Left cardiac atrium (tissue), 4 donors: Measurements from ENCODE around the gene GIMAP8. TPM values are rescaled to one million over a fixed set of nuclear protein-coding genes. Genes with fewer than 3 reads are reported as not detected.
A peak's percentile ranks its signal among the peaks of the same experiment; 100 is the strongest.
"Not testable (repeated sequence)": the region's sequence is repeated elsewhere in the genome, so short reads cannot be mapped to it uniquely, and the experiment has no call there.

Source experiments
- ATAC-seq, 2 donors: fragments of 200-7000 bp; cut with Tn5 transposase; one replicate each; pipeline ENCODE4 v1.9.1; 2020; ENCODE audit warnings: mild to moderate bottlenecking in 2 of 2, moderate library complexity in 2 of 2
- DNase-seq: peaks from one replicate; pipeline ENCODE4 v3.0.0-alpha.2; 2020
- intact Hi-C, 2 donors: fragments of 100-400 bp; cut with DNase I; formaldehyde crosslinking; loops; one replicate each; pipeline versions ENCODE4 v1.14.1 to v1.15.1; 2022 to 2023
- total RNA-seq, 2 donors: library from RNA; stranded (reverse); fragmentation: NEBNext Ultra II Directional; extraction: Animal tissue kit (Norgen Biotek cat#: 25700); gene quantifications; one replicate each; pipeline ENCODE4 v1.2.1, GENCODE V29; 2021
- donor health status: DM: no; HTN: yes; CAD: no.
- donor health status: DM: no; HTN: yes; CAD: no; lungs with severe emphysema.
- donor health status: DM: yes; HTN: yes; CAD: no.
- donor health status: Dilated cardiomyopathy.

Gene GIMAP8
- total RNA-seq, 2 donors from 2014 or later: 16.6 to 19.7 TPM

DNA sequence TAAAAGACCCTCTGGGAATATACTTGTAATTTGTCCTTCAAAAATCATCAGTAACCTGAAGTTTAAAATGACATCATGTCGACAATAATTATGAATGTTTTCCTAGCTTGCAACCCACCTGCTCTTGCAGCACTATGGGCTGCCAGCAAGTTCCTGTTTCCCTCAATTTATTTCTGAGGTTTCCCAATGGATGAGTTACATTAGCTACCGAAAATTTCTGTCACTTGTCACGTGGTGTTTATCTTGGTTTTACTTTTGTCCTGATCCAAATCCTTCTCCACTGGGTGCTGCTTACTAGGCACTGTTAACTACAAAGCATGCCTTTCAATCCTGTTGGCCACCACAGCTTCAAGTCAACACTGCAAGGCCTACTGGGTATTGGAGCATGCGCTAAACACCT, 31.5 kb downstream of the GIMAP8 start:
- ATAC-seq (no peak), DNase-seq (no peak)
- intact Hi-C loops: no loop called here

DNA sequence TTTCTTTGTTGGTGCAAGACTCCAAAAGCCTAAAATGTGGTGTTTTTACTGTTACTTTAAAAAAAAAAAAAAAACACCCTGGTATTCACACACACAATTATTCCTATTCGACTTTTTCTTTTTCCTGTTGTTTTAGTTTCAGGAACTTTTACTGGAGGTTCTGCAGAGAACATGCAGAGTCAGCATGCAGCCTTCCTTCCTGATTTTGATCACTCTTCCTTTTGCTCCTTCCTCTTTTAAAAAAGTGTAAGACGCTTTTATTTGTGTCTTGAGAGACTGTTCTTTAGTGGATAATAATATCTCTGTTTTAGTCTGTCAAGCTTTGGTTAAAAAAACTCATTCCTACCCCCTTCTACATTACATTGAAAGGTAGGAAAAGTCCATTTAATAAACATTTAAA, 33.1 kb downstream of the GIMAP8 start:
- DNase-seq, intact Hi-C loops: not testable (repeated sequence)
- ATAC-seq: peak; percentile 25 to 26

DNA sequence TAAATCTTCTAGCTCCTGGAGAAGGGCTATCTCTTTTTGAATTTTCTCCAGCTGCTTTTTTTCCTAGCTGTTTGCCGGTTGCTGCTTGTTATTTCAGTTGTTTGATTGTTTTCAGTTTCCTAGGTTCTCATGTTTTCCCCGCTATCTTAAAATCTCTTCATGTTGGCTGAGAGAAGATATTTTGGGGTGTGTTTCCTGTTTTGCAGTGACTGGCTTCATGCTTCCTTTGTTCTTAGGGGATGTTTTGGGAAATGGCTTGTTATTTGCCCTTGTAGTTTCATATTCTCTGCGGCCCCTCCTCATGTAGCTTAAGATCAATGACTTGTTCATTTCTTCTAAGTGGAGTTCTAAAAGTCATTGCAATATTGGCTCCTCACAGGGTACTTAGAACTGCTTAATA, 33.6 kb downstream of the GIMAP8 start:
- DNase-seq, intact Hi-C loops: not testable (repeated sequence)
- peak; percentile 19 to 28 for ATAC-seq

DNA sequence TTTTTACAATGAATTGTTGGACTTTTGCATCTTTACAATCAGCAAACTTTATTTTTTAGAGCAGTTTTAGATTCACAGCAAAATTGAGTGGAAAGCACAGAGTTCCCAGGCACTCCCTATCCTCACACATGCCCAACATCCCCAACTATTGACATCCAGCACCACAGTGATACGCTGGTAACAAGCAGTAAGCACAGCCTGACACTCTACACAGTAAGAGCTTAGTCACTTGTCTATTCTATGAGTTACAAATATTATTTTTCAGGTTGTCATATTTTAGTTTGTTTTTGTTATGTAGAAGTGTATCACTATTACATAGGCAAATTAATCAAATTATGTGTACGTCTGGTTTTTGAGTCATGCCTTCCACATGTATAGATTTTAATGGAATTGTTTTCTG, 37.2 kb downstream of the GIMAP8 start:
- DNase-seq (no peak), ATAC-seq (no peak)
- intact Hi-C loops: no loop called here

DNA sequence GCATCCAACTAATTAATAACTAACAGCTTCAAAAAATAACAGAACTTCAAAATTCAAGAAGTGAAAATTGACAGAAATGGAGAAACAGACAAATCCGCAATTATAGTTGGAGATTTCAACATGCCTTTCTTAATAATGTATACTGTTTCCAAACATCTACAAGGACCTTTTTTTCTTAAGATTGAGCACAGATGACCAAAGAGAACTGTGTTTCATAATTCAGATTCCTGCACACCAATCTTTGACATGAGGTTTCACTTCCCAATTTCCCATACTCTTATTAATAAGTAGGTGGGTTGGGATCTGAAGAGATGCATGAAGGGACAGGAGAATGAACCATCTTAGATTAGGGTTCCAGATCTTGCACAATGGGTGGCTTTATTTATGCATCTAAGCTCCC, 39.4 kb downstream of the GIMAP8 start:
- intact Hi-C loops: no loop called here
- DNase-seq: no peak
- ATAC-seq: peak in 1 of 2 donors; percentile 58

DNA sequence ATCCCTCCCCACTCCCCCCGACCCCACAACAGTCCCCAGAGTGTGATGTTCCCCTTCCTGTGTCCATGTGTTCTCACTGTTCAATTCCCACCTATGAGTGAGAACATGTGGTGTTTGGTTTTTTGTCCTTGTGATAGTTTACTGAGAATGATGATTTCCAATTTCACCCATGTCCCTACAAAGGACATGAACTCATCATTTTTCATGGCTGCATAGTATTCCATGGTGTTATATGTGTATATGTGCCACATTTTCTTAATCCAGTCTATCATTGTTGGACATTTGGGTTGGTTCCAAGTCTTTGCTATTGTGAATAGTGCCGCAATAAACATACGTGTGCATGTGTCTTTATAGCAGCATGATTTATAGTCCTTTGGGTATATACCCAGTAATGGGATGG, 43.0 kb downstream of the GIMAP8 start:
- ATAC-seq, DNase-seq, intact Hi-C loops: not testable (repeated sequence)

DNA sequence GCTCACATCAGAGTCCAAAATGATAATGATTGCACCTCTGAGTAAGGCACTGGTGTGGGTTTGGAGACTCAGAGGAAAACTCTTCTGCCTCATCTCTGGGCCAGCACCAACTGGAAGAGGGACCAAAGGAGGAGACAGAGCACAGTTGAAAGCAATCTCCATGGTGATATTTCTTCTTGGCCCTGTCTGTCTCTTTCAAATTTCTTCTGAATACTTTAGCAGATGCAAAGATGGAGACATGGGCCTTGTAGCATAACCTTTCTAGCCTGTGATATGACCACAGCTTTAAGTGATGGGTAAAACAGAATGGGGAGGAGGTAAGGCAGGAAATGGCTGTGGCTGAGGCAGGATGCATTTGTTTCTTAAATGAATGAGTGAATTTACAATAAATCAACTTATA, 52.1 kb downstream of the GIMAP8 start:
- DNase-seq (no peak), ATAC-seq (peak in 1 of 2 donors; percentile 41)
- intact Hi-C loops: no loop called here

DNA sequence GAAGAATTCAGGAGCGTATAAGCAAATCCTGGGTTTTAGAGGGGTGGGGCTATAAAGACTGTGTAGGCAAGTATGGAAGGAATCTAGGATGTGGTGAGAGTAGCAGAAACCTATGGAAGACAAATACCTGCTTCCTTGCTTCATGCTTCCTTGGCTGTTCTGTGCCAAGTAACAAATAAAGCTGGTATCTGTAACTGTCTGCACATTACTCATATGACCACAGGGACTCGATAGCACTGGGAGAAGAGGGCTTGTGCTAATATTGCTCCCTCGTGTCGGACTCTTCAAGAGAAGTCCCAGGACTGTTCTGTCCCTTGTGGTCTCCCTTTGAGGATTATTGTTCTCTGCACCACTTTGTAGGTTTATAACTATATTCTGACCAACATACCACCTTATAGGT, 52.7 kb downstream of the GIMAP8 start:
- ATAC-seq: no peak
- intact Hi-C loops: no loop called here

DNA sequence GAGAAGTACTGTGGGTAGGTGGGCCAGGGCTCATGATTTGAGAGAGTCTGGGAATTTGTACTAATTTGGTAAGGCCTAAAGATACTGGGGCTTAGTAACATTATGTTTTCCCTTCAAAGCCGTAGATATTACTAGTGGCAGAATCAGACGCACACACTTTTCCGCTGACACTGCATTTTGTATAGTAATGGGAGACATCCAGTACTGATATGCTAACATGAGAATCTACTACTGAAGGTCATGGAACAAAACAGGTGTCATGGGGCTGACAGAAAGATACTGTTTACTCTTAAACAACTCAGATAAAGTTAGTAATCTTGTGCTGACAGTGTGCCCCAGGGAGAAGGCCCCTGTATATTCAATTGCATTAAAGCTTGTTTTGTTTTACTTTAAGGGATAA, 53.2 kb downstream of the GIMAP8 start:
- DNase-seq: no peak
- intact Hi-C loops: no loop called here
- no peak for ATAC-seq

More for the DNA sequence above, 52.7 kb downstream of the GIMAP8 start:
- no peak for DNase-seq

DNA sequence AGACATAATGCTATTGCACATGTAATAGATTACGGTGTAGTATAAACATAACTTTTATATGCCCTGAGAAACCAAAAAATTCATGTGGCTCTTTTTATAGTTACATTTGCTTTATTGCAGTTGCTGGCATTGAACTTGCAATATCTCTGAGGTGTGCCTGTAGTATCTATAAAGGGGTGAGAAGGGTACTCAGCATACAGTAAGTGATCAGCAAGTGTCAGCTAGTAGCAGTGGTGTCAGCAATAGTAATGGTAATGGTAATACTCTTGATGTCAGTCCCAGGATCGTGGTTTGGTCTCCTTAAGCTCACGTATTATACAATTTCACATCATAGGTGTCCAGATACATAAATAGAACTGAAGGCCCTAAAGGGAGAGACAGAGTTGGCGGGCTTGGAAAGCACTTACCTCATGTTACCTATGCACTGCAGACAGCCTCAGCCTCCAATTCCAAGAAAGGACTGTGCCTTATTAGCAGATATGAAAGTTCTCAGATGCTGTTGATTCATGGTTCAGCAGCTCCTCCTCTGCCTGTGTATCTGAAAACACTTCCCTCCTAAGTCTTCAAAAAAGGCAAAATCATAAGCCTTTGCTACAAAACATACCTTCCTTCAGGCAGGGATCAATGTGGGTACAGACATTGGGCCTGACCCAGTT, 57.6 kb downstream of the GIMAP8 start:
- ATAC-seq (no peak), DNase-seq (no peak)
- intact Hi-C loops: no loop called here

DNA sequence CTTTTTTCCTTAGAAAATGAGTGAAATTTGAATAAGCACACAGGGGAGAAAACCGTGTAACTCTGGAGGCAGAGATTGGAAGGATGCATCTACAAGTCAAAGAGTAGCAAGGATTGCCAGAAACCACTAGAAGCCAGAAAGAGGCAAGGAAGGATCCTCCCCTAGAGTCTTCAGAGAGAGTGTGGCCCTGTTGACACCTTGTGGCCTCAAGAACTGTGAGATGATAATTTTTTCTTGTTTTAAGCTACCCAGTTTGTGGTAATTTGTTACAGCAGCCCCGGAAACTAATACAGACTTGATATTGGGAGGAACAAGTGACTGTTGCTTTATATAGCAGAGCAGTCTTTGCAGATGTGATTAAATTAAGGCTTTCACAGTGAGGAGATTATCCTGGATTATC, 60.6 kb downstream of the GIMAP8 start:
- DNase-seq: no peak
- intact Hi-C loops: loop anchor here in 1 of 2 donors (10.0 kb wide), 1 partner anchor 56 kb away; the partner anchor contains the start of gene GIMAP8
- ATAC-seq: no peak

DNA sequence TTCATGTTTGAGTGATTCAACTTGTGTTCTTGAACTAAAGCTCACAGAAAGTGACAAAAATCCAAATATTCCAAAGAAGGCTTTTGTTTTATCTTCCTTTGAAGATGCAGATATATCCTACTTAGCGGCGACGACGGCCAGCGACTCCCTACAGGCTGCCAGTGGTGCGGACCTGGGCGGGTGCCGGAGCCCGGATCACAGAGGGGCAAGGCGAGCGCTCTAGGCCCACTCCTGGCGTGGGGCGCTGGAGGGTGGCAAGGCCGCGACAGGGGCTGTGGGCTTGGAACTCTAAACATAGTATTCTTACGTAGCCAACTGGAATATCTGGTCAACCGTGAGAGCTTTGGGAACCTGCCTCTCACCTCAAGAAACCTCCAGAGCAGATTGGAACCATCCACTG, 63.3 kb downstream of the GIMAP8 start:
- DNase-seq: no peak
- no peak for ATAC-seq
- intact Hi-C loops: loop anchor here in 1 of 2 donors (10.0 kb wide), 1 partner anchor 59 kb away; the partner anchor contains the start of gene GIMAP8

DNA sequence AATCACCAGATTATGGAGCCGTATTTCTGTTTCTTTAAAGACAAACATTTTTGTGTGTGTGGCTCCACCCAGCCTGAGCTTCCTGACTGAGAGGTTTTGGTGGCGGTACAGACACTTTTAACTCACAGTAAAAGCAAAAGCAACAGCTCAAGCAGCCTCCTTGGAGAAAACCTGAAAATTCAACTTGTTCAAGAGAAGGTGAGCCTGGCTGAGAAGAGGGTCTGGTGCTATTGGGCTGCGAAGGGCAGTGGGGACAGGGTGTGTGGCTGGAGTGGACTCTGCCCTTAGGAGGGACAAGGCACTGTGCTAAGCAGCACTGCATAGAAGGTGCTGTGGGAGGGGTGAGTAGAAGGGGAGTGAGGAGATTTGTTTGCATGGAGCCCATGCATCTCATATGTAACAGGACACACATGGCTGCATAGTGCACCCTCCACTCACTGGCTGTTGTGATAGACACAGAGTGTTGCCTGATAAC, 64.4 kb downstream of the GIMAP8 start, which contains the start of gene GIMAP7:
GIMAP7 (plus strand) TSS at position 125 of the 475 bp plus-strand sequence. CDS start 5,103 bp downstream, outside the sequence.
- peak; percentile 31 for DNase-seq
- ATAC-seq: peak; percentile 67 to 80
- intact Hi-C loops: loop anchor here in 1 of 2 donors (10.0 kb wide), 1 partner anchor 60 kb away; the partner anchor contains the start of gene GIMAP8

DNA sequence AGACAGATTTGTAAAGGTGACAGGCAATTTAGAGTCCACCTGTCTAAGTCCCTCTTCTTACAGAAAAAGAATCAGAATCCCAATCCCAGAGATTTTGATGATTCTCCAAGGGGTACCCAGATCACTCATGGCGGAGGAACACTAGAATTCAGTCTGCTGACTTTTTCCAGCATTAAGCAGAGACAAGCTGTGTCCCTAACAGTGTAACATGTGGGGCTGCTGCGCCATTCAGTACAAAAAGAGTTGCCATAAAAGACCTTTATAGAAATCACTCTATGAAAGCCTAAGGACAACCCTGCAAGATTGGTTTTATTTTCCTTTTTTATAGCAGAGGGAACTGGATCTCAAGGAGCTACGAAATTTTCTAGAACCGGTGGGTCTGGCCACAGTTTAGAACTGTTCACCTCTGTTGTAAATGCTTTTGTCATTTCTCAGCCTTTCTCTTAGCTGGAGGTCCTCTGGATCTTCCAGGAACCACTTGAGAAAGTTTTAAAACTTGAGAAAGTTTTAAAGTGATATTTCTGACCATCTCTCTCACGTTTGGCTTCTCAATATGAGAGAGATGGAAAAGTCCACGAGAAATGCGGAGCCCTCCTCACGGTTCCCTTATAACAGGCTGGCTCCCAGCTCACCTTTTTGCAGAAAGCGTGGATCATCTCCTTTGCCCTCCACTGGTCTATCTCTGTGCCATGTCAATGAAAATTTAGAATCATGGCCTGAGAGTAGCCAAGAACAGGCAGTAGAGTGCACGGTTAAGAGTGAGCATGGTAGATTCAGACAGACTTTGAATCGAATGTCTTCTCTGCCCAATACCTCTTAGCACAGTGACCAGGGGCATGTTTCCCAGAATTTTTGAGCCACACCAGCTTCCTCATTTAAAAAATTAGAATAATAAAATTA, 65.1 kb downstream of the GIMAP8 start:
- no peak for DNase-seq
- intact Hi-C loops: loop anchor here in 1 of 2 donors (10.0 kb wide), 1 partner anchor 61 kb away; the partner anchor contains the start of gene GIMAP8
- peak; percentile 45 to 50 for ATAC-seq

DNA sequence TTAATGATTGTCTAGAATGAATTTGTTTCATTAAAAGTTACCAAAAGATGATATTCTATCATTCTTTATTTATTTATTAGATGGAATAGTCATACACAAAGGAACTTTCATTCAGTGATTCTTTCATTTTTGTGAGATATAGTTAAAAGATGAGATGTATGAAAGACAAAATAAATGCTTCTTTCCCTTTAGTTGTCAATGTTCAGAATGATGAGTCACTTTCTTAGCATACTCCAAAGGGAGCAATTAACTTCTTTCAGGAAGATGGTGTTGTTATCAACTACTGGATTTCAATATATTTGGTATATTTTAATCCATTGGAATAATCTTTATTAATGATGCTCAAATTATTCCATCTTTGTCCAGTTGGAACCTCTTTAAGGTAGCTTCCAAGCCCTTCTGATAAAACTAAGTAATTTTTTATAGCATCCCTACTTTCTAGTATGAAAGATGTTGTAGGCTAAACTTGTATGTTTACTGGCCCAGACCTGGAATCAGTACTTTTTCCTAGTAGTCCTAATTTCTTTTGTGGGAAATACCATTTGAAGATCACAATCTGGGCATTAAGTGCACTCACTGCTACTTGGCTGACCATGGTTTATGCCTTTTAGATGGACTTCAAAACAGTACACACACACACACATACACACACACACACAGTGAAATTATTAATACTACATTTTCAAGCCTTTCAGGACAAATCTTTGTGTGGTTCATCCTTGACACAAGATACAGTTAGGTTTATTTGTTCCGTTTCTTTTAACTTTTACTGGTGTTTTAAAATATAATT, 66.7 kb downstream of the GIMAP8 start:
- no peak for DNase-seq

DNA sequence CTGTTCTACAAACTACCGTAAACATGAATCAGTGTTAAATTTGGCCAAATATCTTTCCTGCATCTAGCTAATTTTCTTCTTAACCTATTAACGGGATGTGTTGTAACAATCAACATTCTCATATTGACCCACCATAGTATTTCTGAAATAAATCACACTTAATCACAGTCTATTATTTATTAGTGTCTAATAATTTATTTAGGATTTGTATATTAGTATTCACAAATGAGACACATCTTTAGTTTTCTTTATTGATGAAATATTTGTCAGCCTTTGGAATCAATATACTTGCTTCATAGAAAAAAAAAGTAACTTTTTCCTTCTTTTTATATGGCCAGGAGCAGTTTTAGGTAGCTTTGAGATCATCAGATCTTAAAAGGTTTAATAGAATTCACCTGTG, 68.9 kb downstream of the GIMAP8 start:
- no peak for DNase-seq
- intact Hi-C loops: loop anchor here in 1 of 2 donors (10.0 kb wide), 1 partner anchor 65 kb away; the partner anchor contains the start of gene GIMAP8

More for the DNA sequence above, 66.7 kb downstream of the GIMAP8 start:
- no peak for ATAC-seq
- intact Hi-C loops: loop anchor here in 1 of 2 donors (10.0 kb wide), 1 partner anchor 62 kb away; the partner anchor contains the start of gene GIMAP8

DNA sequence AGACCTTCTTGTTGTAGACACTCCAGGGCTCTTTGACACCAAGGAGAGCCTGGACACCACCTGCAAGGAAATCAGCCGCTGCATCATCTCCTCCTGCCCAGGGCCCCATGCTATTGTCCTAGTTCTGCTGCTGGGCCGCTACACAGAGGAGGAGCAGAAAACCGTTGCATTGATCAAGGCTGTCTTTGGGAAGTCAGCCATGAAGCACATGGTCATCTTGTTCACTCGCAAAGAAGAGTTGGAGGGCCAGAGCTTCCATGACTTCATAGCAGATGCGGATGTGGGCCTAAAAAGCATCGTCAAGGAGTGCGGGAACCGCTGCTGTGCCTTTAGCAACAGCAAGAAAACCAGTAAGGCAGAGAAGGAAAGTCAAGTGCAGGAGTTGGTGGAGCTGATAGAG, 69.7 kb downstream of the GIMAP8 start:
- intact Hi-C loops: no loop called here
- ATAC-seq (no peak), DNase-seq (no peak)

More for the DNA sequence above, 68.9 kb downstream of the GIMAP8 start:
- ATAC-seq: no peak

DNA sequence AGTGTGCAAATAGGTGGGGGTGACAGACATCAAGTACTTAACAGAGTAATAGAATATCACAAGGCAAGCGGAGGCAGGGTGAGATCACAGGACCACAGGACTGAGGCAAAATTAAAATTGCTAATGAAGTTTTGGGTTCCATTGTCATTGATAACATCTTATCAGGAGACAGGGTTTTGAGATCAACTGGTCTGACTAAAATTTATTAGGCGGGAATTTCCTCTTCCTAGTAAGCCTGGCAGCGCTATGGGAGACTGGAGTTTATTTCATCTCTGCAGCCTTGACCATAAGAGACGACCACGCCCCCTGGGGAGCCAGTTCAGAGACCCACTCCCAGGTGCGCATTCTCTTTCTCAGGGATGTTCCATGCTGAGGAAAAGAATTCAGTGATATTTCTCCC, 72.5 kb downstream of the GIMAP8 start:
- ATAC-seq, intact Hi-C loops, DNase-seq: not testable (repeated sequence)

DNA sequence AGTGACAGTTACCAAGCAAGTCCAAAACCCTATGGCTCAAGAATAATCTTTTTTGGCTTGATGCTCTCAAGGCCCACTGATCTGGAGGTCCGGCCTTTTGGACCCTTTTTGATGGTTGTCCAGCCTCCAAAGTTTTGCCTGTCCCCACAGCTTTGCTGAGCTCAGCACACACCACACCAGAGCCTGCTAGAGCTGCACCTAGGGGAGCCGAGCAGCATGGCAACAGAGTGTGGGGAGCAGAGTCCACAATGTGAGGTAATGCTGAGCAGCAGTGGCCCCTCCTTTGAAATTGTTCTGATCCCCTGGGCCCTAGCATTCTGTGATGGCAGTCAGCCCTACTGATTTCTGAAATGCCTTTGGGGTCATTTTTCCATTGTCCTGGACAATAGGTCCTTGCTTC, 73.6 kb downstream of the GIMAP8 start:
- no peak for DNase-seq
- no peak for ATAC-seq
- intact Hi-C loops: no loop called here
